NB4 (cell line): ENCODE measurements around the gene C4orf33.

Experiments
- POLR2A ChIP-seq: IDR thresholded peaks from 2 replicates; pipeline ENCODE4 v1.6.1; 2011; ENCODE audit warnings: mild to moderate bottlenecking; ENCODE audit not compliant: insufficient read length; ENCODE audit errors: extremely low read depth
- TF ChIP-seq, protein P1 (sequence below): IDR thresholded peaks from one replicate; pipeline ENCODE4 v1.5.1; 2012; ENCODE audit warnings: low read depth, low read length

DNA sequence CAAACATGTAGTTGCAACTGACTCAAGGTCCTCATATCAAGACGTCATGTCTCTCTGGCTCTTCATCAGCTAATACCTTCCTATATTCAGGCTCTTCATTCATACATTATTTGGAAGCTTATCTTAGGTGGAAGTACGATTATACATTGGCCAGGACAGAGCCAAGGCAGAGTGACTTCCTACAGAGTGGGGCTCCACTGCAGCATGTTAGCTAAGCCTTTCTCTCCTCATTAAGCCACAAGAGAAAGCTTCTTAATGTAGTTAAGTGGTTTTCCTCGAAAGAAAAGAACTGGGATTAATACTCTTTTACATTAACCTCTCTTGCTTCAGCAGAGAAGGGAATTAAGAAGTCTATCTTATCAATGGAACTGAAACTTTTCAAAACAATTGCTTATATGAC, 15.0 kb downstream of the C4orf33 start:
- TF ChIP-seq, protein P1, sequence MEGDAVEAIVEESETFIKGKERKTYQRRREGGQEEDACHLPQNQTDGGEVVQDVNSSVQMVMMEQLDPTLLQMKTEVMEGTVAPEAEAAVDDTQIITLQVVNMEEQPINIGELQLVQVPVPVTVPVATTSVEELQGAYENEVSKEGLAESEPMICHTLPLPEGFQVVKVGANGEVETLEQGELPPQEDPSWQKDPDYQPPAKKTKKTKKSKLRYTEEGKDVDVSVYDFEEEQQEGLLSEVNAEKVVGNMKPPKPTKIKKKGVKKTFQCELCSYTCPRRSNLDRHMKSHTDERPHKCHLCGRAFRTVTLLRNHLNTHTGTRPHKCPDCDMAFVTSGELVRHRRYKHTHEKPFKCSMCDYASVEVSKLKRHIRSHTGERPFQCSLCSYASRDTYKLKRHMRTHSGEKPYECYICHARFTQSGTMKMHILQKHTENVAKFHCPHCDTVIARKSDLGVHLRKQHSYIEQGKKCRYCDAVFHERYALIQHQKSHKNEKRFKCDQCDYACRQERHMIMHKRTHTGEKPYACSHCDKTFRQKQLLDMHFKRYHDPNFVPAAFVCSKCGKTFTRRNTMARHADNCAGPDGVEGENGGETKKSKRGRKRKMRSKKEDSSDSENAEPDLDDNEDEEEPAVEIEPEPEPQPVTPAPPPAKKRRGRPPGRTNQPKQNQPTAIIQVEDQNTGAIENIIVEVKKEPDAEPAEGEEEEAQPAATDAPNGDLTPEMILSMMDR, result no peak
- no peak for TF ChIP-seq POLR2A
